ENCODE data around the gene CHRNA9.

The CHRNA9 gene

DNA sequence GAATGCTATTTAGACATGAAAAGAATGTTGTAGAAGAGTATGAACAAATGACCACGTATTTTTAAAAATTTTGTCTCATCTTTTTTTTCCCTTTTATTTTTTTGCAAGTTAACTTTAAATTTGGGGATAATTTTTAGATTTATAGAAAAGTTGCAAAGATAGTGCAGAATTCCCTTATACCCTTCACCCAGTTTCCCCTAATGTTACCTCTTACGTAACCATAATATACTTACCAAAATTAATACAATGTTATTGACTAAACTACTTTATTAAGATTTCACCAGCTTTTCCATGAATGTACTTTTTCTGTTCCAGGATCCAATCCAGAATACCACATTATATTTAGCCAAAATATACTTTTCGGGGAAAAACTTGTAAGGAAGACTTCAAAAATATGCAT is 12.3 kb downstream of the CHRNA9 start:
- DNase-seq = no peak

- DNase-seq = no peak
These were observed 12.9 kb downstream of the CHRNA9 start for GRCh38 chr4:40348000-40348399.

GRCh38 chr4:40349561-40350198 is 14.5 kb downstream of the CHRNA9 start:
- no peak for DNase-seq

- DNase-seq = no peak
These were observed 15.6 kb downstream of the CHRNA9 start for GRCh38 chr4:40350627-40351227.

DNA sequence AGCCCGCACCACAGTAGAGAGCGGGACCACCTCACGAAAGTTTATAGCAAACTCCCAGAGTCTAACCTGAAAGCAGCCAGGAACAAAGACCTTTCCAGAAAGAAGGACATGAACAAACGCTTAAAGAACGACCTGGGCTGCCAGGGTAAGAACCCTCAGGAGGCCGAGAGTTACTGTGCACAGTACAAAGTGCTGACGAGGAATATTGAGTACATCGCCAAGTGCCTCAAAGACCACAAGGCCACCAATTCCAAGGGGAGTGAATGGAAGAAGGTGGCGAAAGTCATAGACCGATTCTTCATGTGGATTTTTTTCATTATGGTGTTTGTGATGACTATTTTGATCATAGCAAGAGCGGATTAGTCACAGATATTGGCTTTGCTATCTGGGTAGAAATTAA is 19.0 kb downstream of the CHRNA9 start:
- no peak for DNase-seq

- DNase-seq = no peak
These were observed 20.0 kb downstream of the CHRNA9 start for GRCh38 chr4:40355131-40355530.

- DNase-seq = no peak
These were observed 22.6 kb downstream of the CHRNA9 start for GRCh38 chr4:40357738-40358137.

DNA sequence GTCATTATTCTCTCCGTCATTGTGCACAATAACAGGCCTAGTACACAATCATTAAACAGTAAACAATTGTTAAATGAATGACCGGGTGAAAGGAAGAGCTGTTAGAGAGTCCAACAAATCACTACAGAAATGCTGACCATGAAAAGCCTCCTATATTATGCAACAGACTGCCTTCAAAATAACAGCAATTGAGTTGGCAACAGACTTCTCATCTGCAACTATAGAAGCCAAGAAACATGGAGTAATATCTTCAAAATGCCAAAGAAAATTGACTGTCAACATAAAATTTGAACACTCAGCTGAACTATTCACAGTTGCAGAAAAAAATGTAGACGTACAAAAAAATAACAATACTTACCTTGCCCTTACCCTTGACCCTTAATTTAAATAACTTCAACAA is 26.2 kb downstream of the CHRNA9 start:
- DNase-seq = no peak

GRCh38 chr4:40363382-40363920 is 28.3 kb downstream of the CHRNA9 start:
- no peak for DNase-seq

DNA sequence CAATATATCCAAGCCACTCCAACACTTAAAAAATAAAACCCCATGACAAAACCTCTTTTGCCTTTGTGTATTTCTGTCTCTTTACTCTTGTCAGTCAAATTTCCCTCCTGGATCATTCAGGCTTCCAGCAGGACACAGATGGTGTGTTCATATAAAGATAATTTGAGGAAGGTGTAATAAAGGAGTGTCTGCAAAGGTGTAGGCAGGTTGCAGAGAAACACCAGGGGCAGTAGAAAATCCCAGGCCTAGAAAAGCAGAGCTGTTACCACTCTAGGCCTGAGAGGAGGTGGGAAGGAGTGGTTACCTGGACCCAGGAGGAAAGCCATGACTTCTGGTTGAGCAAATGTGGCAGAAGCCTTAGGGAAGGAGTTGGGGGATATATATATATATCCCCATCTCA is 28.8 kb downstream of the CHRNA9 start:
- no peak for DNase-seq

DNA sequence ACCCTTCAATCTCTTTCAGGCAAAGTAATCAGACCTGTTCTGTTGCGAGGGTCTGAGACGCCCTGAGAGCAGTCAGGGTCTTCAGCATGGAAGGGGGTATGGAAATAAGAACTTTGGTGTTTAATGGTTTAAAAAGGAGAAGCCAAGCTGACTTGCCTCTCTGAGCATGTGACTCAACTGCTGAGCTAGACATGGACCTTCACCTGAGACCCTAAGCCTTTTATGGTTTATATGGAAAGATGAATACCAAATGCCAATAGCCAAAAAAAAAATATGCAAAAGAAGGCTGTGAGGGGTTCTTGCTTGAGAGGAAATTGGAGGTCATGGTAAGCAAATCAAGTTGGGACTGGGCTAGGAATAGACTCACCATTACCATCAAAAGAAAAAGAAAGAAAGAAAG is 30.6 kb downstream of the CHRNA9 start:
- DNase-seq = no peak

DNA sequence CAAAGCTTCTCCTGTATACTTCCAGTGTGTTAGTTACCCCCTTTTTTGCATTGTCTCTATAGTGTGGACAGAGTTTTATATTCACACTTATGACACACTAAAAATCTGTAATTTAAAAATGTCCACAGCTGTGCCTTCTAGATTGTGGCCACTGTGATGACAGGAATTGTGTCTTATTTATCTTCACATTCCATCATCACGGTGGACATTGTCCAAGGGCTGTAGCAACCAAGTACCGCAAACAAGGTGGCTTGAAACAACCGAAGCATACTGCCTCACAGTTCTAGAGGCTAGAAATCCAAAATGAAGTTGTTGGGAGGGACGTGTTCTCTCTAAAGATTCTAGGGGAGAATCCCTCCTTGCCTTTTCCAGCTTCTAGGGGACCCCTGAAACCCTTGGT is 32.3 kb downstream of the CHRNA9 start:
- no peak for DNase-seq

DNA sequence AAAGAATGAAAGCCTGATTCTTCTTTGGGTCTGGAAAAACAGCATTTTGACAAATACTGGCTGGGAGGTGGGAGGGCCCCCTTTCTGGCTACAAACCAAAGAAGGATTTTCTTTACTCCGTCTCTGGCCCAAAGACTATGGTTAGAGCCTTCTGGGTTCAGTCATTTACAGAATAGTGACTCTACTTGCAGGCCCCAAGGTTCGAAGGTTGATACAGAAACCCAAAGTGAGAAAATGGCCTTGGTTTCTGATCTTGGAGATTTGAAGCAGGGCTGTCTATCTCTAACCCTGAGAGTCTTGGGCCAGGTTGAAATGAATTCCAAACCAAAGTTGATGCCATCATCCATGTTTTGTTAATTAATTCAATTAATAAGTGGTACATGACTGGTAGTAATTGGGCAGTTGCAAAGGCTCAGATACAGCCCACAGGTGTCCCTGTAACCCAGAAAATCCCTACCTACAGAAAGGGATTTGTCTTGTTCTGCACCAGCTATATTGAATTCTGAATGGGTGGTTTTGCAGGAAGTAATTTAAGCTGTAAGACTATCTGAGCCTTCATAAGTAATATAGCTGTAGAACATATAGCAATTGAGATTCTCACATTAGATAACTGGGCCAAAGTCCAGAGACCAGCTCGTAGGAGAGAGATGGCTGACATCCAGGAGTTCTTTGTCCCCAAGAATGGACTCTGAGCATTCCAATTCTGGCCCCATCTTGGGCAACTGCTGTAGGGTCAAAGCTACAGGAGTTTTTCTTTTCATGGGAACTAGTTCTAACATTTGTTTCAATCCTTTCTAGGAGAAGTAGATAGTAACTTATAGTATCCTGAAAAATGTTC is 34.5 kb downstream of the CHRNA9 start:
- DNase-seq = no peak

GRCh38 chr4:40372651-40373050 is 37.5 kb downstream of the CHRNA9 start:
- no peak for DNase-seq

DNA sequence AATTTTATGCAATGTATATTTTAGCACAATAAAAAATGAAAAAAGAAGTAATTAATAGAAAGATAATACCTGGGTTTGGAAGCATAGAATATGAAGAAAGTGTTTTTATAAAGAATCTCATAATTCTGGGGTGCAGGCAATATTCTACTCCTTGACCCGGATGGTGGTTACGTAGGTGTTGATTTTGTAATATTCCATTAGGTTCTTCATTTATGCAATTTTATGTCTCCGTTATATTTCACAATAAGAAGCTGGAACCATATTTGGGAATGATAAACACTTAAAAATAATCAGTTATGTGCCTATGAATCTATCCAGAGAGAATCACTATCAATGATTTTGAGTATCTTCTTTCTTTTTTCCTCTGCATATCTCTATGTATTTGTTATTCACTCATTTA is 38.5 kb downstream of the CHRNA9 start:
- DNase-seq = no peak

GRCh38 chr4:40375095-40375494 is 40.0 kb downstream of the CHRNA9 start:
- no peak for DNase-seq

DNA sequence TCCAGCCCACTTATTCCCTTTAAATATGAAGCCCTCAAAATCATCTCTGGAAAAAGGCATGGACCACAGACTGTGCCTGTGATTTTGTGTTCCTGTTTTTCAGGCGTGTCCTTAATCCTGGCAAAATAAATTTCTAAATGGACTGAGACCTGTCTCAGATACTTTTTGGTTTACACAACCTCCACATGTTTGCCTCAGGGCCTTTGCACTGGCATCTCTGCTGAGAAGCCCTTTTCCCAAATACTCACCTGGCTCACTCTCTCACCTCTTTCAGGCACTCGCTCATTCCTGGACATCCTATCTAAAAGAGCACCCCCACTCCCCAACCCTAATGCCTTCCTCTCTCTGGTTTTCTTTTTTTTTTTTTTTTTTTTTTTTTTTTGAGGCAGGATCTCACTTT is 40.5 kb downstream of the CHRNA9 start:
- no peak for DNase-seq

DNA sequence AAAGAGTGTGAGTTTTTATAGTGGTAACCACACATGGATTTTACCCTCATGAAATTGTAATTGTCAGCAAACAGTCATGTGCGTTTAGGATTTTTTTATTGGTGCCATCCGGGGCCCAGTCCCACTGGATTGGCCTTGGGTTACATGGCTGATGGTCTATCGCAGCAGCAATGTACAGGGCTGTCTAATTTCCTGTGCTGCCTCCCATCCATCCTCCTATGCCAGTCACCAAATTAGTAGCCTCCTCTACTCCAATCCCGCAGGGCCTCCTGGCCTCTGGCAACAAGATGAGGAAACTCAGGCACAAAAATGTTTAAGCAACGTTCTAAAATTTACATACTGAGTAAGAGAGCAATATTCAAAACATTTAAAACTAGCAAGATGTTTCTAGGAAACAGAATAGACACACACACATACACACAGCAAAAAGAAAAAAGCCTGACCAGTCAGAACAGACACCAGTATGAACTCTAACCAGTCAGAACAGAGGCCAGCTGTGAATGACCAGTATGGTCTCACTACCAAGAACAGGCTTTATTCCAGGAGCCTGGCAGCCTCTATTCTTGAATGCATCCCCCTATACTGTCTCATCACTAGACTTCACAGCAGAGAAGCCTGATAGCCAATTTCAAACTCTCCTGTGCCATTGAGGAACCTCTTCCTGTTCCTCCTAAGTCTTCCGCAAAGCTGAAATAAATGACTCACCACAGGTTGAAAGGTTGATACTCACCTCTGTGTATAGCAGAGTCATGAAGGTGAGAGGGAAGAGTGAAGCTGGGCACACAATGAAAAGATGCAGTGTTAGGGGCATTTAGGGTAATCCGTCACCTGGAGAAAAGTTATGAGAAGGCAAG is 42.6 kb downstream of the CHRNA9 start:
- no peak for DNase-seq

GRCh38 chr4:40378619-40379018 is 43.5 kb downstream of the CHRNA9 start:
- DNase-seq = no peak

DNA sequence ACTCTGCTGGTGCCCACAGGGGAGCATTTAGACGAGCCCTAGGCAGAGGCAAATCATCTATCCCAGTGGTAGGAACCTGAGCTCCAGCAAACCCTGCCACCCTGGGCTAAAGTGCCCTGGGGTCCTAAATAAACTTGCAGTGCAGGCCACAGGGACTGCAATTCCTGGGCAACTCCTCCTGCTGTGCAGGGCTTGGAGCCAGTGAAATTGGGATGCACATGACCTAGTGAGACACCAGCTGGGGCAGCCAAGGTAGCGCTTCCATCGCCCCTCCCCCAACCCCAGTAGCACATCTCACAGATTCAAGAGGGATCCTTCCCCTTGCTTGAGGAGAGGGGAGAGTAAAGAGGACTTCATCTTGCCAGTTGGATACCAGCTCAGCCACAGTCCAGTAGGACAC is 44.1 kb downstream of the CHRNA9 start:
- no peak for DNase-seq

- DNase-seq = no peak
These were observed 45.5 kb downstream of the CHRNA9 start for GRCh38 chr4:40380647-40381046.

- no peak for DNase-seq
These were observed 53.1 kb downstream of the CHRNA9 start for GRCh38 chr4:40388239-40388638.

DNA sequence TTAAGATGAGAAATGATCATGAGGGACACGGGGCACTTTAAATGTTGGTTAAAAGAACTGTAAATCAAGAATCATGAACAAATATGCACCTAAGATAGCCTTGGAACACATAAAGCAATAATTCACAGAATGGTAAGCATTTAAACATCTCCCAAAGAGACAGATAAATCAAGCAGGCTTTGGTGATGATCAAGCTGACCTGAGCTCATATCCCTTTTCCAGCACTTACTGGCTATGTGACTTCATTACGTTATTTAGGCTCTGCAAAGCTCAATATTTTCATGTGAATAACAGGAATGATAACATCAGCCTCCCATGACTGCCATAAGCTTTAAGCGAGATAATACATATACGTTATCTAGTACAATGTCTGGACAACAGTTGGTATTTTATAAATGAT is 54.9 kb downstream of the CHRNA9 start:
- DNase-seq = no peak
